ENCODE data around the gene SPAG9. TPM values are rescaled to one million over a fixed set of nuclear protein-coding genes. Genes with fewer than 3 reads are reported as not detected.

Gene SPAG9
- total RNA-seq, 4 donors from 2014 or later = 139 to 171 (median 143) TPM

- H3K36me3 ChIP-seq = no peaks in the 10 kb centered on the region
- DNase-seq = no peak
- in situ Hi-C loops (cut with MboI; ENCODE audit: low sequenced_read_pairs in 4 of 4) (no loop called here), intact Hi-C loops (cut with DNase I; ENCODE audit: low total_unique reads) (no loop called here)
- no peak overlapping the region for H3K4me3 ChIP-seq
- TF ChIP-seq POLR2A (IDR thresholded peaks at IDR 0.05) (no peak), CTCF (IDR thresholded peaks at IDR 0.05 in 4 of 5, conservative IDR thresholded peaks at IDR 0.05 in 1 of 5) (no peak)
- ATAC-seq = no peak
- H3K9me3 ChIP-seq = no peaks in the 10 kb centered on the region
- peaks cover 33 to 47% of the 10 kb centered on the region in 2 donors for H3K4me1 ChIP-seq
- peak overlapping the region; percentile 90 to 99 (median 96) for H3K27ac ChIP-seq
- H3K27me3 ChIP-seq = no peaks in the 10 kb centered on the region
These were observed 184.7 kb downstream of the SPAG9 start for GRCh38 chr17:50935996-50936266.

GRCh38 chr17:50935221-50935995 is 185.3 kb downstream of the SPAG9 start:
- ATAC-seq (peak; percentile 75 to 76), DNase-seq (peak; percentile 92 to 98)
- peaks cover 38 to 53% of the 10 kb centered on the region in 2 donors for H3K4me1 ChIP-seq
- peak; percentile 69 to 76 for TF ChIP-seq POLR2A (IDR thresholded peaks at IDR 0.05)
- TF ChIP-seq CTCF (IDR thresholded peaks at IDR 0.05 in 4 of 5, conservative IDR thresholded peaks at IDR 0.05 in 1 of 5) = no peak
- in situ Hi-C loops (cut with MboI; ENCODE audit: low sequenced_read_pairs in 4 of 4) = no loop called here
- no peaks in the 10 kb centered on the region for H3K36me3 ChIP-seq
- H3K4me3 ChIP-seq = no peak overlapping the region
- intact Hi-C loops (cut with DNase I; ENCODE audit: low total_unique reads) = no loop called here
- H3K27me3 ChIP-seq = no peaks in the 10 kb centered on the region
- peak overlapping the region; percentile 90 to 99 (median 96) for H3K27ac ChIP-seq
- H3K9me3 ChIP-seq = no peaks in the 10 kb centered on the region

- no peak overlapping the region for H3K4me3 ChIP-seq
- no peaks in the 10 kb centered on the region for H3K36me3 ChIP-seq
- peak overlapping the region; percentile 90 to 99 (median 96) for H3K27ac ChIP-seq
- ATAC-seq (peak in 1 of 2 donors; percentile 7), DNase-seq (peak in 1 of 2 donors; percentile 41)
- in situ Hi-C loops (cut with MboI; ENCODE audit: low sequenced_read_pairs in 4 of 4) (no loop called here), intact Hi-C loops (cut with DNase I; ENCODE audit: low total_unique reads) (no loop called here)
- no peak for TF ChIP-seq POLR2A (IDR thresholded peaks at IDR 0.05)
- TF ChIP-seq CTCF (IDR thresholded peaks at IDR 0.05 in 4 of 5, conservative IDR thresholded peaks at IDR 0.05 in 1 of 5) = no peak
- no peaks in the 10 kb centered on the region for H3K27me3 ChIP-seq
- peaks cover 45 to 53% of the 10 kb centered on the region in 2 donors for H3K4me1 ChIP-seq
- H3K9me3 ChIP-seq = no peaks in the 10 kb centered on the region
These were observed 185.9 kb downstream of the SPAG9 start for GRCh38 chr17:50934672-50935220.

GRCh38 chr17:50934161-50934560 is 186.5 kb downstream of the SPAG9 start:
- ATAC-seq (no peak), DNase-seq (no peak)
- in situ Hi-C loops (cut with MboI; ENCODE audit: low sequenced_read_pairs in 4 of 4) (no loop called here), intact Hi-C loops (cut with DNase I; ENCODE audit: low total_unique reads) (no loop called here)
- H3K4me3 ChIP-seq = no peak overlapping the region
- TF ChIP-seq POLR2A (IDR thresholded peaks at IDR 0.05) (no peak), CTCF (IDR thresholded peaks at IDR 0.05 in 4 of 5, conservative IDR thresholded peaks at IDR 0.05 in 1 of 5) (no peak)
- no peaks in the 10 kb centered on the region for H3K36me3 ChIP-seq
- H3K27ac ChIP-seq = peak overlapping the region; percentile 90 to 99 (median 96)
- H3K27me3 ChIP-seq = no peaks in the 10 kb centered on the region
- peaks cover 45 to 53% of the 10 kb centered on the region in 2 donors for H3K4me1 ChIP-seq
- H3K9me3 ChIP-seq = no peaks in the 10 kb centered on the region

All from gastrocnemius medialis (tissue), 4 donors.